ENCODE data around the gene DYRK1B. TPM values are rescaled to one million over a fixed set of nuclear protein-coding genes. Genes with fewer than 3 reads are reported as not detected.

The DYRK1B gene
- total RNA-seq, 1 experiment from 2014 or later: 14.4 TPM

- peaks cover 43% of the 10 kb centered on the region for H3K4me1 ChIP-seq
- peak; percentile 42 to 81 for DNase-seq
- no peak overlapping the region for H3K27ac ChIP-seq
- no peaks in the 10 kb centered on the region for H3K9me3 ChIP-seq (replicated peaks)
- peaks cover 20% of the 10 kb centered on the region for H3K36me3 ChIP-seq
- H3K27me3 ChIP-seq: no peaks in the 10 kb centered on the region
- H3K4me3 ChIP-seq: peak overlapping the region; percentile 90; the same call in 1 of the 2 replicates
These were observed 10.2 kb upstream of the DYRK1B start for GRCh38 chr19:39843919-39844793.

DNA sequence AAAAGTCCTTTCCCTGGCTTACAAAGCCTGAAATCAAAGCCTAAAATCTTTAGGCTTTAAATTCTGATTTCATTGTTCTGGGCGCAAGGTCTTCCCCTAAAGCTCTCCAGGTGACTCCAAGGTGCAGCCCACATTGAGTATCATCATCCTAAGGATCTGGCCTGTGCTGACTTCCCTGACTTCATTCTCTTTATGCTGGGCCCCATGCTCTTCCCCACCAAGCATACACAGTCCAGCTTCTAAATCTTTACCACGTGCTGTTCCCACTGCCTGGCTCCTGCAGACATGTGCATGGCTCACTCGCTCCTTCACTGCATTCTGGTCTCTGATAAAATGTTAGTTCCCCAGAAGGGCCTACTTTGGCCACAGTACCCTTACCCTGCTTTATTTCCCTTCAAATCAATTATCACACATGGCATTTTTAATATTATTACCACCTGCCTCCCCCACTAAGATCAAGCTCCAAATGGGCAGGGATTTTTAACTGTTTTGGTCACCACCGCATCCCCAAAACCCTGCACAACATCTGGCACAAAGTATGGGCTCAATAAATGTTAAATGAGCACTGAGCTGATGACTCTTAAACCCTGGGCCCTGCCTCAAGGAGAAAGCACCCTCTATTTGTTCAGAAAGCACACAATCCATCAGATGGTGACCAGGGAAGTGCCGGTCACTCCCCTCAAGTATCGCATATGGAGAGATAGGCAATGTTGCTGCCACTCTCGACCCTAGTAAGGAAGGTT is 8.9 kb upstream of the DYRK1B start:
- H3K36me3 ChIP-seq: peaks cover 33% of the 10 kb centered on the region
- H3K4me1 ChIP-seq: peaks cover 43% of the 10 kb centered on the region
- H3K27ac ChIP-seq: no peak overlapping the region
- H3K27me3 ChIP-seq: no peaks in the 10 kb centered on the region
- DNase-seq: no peak
- H3K4me3 ChIP-seq: no peak overlapping the region
- H3K9me3 ChIP-seq (replicated peaks): no peaks in the 10 kb centered on the region

GRCh38 chr19:39841041-39841440 is 7.1 kb upstream of the DYRK1B start:
- Histone ChIP-seq H3K4me3 (no peak overlapping the region), H3K27ac (no peak overlapping the region), H3K9me3 (replicated peaks) (no peaks in the 10 kb centered on the region), H3K36me3 (peaks cover 51% of the 10 kb centered on the region), H3K4me1 (peaks cover 35% of the 10 kb centered on the region), H3K27me3 (no peaks in the 10 kb centered on the region)
- DNase-seq: no peak

- peaks cover 35% of the 10 kb centered on the region for H3K4me1 ChIP-seq
- DNase-seq: no peak
- H3K27me3 ChIP-seq: no peaks in the 10 kb centered on the region
- no peaks in the 10 kb centered on the region for H3K9me3 ChIP-seq (replicated peaks)
- no peak overlapping the region for H3K4me3 ChIP-seq
- H3K27ac ChIP-seq: no peak overlapping the region
- peaks cover 56% of the 10 kb centered on the region for H3K36me3 ChIP-seq
These were observed 6.5 kb upstream of the DYRK1B start for GRCh38 chr19:39840492-39840891.

DNA sequence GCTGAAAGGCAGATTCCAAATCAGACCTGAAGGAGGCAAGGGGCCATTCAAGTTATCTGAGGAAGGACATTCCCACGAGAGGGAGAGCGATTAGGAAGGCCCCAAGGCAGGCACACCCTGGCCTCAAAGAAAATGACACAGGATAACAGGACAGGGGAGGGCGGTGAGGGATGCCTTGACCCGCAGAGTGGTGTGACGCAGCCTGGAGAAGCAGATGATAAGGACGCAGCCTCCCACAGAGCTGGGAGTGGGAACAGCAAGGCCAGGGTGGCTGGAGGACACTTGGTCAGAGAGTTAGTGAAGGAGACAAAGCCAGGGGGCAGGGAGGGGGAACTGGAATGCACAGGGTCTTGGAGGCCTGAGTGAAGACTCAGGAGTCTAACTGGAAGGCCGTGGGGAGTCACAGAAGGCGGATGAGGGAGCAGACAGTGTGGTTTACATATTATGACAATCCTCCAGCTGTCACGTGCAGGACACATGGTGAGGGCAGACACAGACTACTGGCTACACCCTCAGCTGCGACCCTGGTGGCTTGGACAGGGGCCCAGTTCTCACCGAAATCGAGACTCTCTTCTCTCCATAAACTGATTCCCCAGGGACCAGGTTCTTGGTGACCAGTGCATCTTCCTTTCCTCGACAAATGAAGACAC is 5.8 kb upstream of the DYRK1B start:
- DNase-seq: peak; percentile 71 to 73
- no peaks in the 10 kb centered on the region for H3K27me3 ChIP-seq
- no peaks in the 10 kb centered on the region for H3K9me3 ChIP-seq (replicated peaks)
- H3K4me3 ChIP-seq: no peak overlapping the region
- peaks cover 63% of the 10 kb centered on the region for H3K36me3 ChIP-seq
- peaks cover 30% of the 10 kb centered on the region for H3K4me1 ChIP-seq
- H3K27ac ChIP-seq: no peak overlapping the region

GRCh38 chr19:39838569-39838968 is 4.6 kb upstream of the DYRK1B start:
- no peak for DNase-seq
- H3K9me3 ChIP-seq (replicated peaks): no peaks in the 10 kb centered on the region
- H3K36me3 ChIP-seq: peaks cover 70% of the 10 kb centered on the region
- peaks cover 29% of the 10 kb centered on the region; the same call in 1 of the 2 replicates for H3K4me1 ChIP-seq
- no peaks in the 10 kb centered on the region for H3K27me3 ChIP-seq
- no peak overlapping the region for H3K4me3 ChIP-seq
- no peak overlapping the region for H3K27ac ChIP-seq

GRCh38 chr19:39837978-39838377 is 4.0 kb upstream of the DYRK1B start:
- Histone ChIP-seq H3K4me3 (no peak overlapping the region), H3K4me1 (peaks cover 29% of the 10 kb centered on the region; the same call in 1 of the 2 replicates), H3K9me3 (replicated peaks) (no peaks in the 10 kb centered on the region), H3K27ac (no peak overlapping the region), H3K27me3 (no peaks in the 10 kb centered on the region), H3K36me3 (peaks cover 70% of the 10 kb centered on the region)
- DNase-seq: no peak

DNA sequence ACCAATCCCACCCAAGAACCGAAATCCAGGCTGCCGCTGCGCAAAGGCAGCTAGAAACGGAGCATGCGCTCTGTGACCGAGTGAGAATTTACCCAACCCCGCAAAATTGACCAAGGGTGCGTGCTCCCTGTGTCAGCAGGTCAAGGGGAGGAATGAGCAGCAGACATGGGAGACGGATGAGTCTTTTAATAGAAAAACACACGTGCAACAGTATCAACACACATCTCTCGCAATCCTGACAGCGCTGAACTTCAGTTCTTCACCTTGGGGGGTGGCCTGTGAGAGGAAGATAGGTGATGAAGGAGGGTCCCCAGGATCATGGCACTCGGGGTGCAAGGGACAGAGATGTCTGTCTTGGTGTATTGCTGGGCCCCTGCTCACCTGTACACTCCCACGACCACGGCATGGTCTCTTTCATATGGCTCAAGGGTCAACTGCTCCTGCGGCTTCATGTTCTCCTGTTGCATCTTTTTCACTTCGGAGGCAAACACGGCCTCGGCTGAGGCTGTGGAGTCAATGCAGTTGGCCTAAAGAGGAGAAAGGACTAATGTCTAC is 402 bp upstream of the DYRK1B start:
- H3K9me3 ChIP-seq (replicated peaks): no peaks in the 10 kb centered on the region
- no peak for DNase-seq
- peak overlapping the region; percentile 65 for H3K4me3 ChIP-seq
- peaks cover 77% of the 10 kb centered on the region for H3K36me3 ChIP-seq
- peaks cover 20% of the 10 kb centered on the region for H3K4me1 ChIP-seq
- H3K27me3 ChIP-seq: no peaks in the 10 kb centered on the region
- peak overlapping the region; percentile 89 for H3K27ac ChIP-seq

DNA sequence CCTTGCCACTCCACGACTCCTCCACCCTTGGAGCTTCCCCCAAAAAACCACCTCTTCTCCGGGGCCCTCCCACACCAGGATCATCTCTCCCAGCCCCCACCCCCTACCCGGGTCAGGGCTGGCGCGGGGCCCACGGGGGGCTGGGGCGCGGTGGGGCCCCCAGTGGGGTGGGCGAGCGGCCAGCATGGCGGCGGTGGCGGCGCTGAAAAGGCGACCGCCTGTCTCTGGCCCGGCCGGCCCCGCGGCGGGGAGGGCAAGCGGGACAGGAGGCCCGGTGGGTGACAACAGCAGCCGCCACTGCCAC is 850 bp downstream of the DYRK1B start:
- H3K36me3 ChIP-seq: peaks cover 70% of the 10 kb centered on the region
- no peaks in the 10 kb centered on the region for H3K27me3 ChIP-seq
- peak overlapping the region; percentile 65 for H3K4me3 ChIP-seq
- H3K4me1 ChIP-seq: peaks cover 20% of the 10 kb centered on the region
- H3K27ac ChIP-seq: peak overlapping the region; percentile 89
- no peak for DNase-seq
- H3K9me3 ChIP-seq (replicated peaks): no peaks in the 10 kb centered on the region

DNA sequence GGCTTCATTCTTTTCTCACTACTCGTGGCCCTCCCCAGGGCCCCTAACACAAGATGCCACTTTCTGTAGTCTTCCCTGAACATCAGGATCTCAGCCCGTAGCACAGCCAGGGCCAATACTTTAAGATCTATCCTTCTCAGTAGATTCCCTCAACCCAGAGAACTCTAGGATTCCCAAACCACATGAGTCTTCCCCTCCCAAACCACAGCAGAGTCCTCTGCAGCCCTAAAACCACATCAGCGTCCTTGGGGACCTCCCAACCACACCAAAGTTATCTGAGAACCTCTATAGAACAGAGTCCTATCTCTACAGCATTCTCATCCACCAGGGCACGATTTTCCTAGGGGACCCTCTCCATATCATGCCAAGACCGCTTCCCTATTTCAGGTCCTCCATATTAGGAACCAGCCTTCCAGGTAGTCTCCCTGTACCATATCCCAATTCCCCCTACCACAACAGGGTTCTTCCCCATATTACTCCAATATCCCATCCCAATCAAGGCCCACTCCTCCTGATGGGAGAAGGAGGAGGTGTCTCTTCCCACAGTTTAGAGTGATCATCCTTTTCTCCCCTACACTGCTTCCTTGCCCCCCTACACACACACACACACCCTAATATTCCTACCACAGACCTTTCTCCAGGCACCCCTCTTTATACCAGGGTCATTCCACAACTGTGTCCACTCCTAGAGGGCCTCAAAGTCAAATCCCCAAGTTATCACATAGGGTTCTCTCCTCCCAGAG is 1.4 kb downstream of the DYRK1B start:
- Histone ChIP-seq H3K27ac (peak overlapping the region; percentile 89), H3K36me3 (peaks cover 70% of the 10 kb centered on the region), H3K9me3 (replicated peaks) (no peaks in the 10 kb centered on the region), H3K27me3 (no peaks in the 10 kb centered on the region), H3K4me1 (peaks cover 20% of the 10 kb centered on the region), H3K4me3 (peak overlapping the region; percentile 65)
- DNase-seq: peak; percentile 75 to 82

GRCh38 chr19:39831679-39832078 is 2.3 kb downstream of the DYRK1B start:
- no peak overlapping the region for H3K4me3 ChIP-seq
- DNase-seq: no peak
- no peaks in the 10 kb centered on the region for H3K9me3 ChIP-seq (replicated peaks)
- H3K4me1 ChIP-seq: peaks cover 20% of the 10 kb centered on the region
- H3K27ac ChIP-seq: no peak overlapping the region
- peaks cover 67% of the 10 kb centered on the region for H3K36me3 ChIP-seq
- H3K27me3 ChIP-seq: no peaks in the 10 kb centered on the region

DNA sequence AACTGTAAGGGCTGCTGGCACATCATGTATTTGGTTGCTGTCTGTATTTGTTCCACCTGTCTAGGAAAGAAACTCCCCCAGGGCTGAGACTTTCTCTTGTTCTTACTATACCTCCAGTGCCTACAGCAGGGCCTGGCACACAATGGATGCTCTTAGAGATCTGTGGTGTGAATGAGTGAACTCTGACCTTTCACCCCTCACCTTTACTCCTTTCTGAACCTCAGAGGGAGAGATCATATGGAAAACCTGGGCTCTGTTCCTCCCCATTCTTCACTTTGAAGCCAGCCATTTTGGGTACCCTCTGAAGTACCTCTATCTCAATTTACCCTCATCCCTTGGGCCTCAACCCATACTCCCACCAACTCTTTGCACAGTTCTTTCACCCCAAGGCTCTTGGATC is 3.1 kb downstream of the DYRK1B start:
- H3K27me3 ChIP-seq: no peaks in the 10 kb centered on the region
- H3K27ac ChIP-seq: no peak overlapping the region
- no peaks in the 10 kb centered on the region for H3K9me3 ChIP-seq (replicated peaks)
- peaks cover 65% of the 10 kb centered on the region for H3K36me3 ChIP-seq
- H3K4me3 ChIP-seq: no peak overlapping the region
- no peak for DNase-seq
- peaks cover 20% of the 10 kb centered on the region for H3K4me1 ChIP-seq

- Histone ChIP-seq H3K9me3 (replicated peaks) (no peaks in the 10 kb centered on the region), H3K4me3 (no peak overlapping the region), H3K4me1 (peaks cover 20% of the 10 kb centered on the region), H3K36me3 (peaks cover 64% of the 10 kb centered on the region), H3K27me3 (no peaks in the 10 kb centered on the region), H3K27ac (no peak overlapping the region)
- no peak for DNase-seq
These were observed 3.6 kb downstream of the DYRK1B start for GRCh38 chr19:39830406-39830805.

- Histone ChIP-seq H3K27ac (no peak overlapping the region), H3K27me3 (no peaks in the 10 kb centered on the region), H3K9me3 (replicated peaks) (no peaks in the 10 kb centered on the region), H3K4me1 (peaks cover 22% of the 10 kb centered on the region), H3K4me3 (no peak overlapping the region), H3K36me3 (peaks cover 60% of the 10 kb centered on the region)
- no peak for DNase-seq
These were observed 4.2 kb downstream of the DYRK1B start for GRCh38 chr19:39829702-39830275.
